Measurements from ENCODE around the gene MORC4.

DNA sequence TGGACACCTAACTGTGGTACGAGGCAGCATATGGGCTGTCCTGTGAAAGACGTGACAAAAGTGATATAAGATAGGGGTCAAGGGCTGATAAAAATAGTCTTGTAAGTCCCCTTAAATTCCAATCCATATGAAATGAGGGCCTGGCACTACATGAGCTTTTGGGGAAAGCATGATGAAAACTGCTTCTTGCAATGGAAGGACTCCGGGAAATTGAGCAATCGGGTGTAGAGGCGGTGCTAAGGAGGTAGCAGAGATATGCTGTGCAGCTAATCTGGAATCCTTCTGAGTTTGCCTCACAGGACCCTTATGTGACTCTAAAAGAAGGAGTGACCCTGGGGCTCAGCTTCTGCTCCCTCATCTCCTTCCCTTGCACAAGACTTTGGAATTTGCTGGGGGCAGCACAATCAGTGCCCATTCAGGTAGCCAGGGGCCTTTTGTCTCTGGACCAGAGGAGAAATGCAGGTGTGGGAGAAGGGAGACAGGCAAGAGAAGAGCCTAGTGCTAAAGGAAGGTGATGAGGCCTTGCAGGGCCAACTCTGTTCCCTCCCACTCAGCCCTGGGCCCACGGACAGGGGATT lies 67.0 kb downstream of the MORC4 start:
- TF ChIP-seq CTCF (conservative IDR thresholded peaks at IDR 0.05; ENCODE audit: low read length) (no peak), EZH2phosphoT487 (IDR thresholded peaks at IDR 0.05; ENCODE audit: borderline replicate concordance, low read depth, low read length) (no peak)

All from OCI-LY7 (cell line).